ENCODE data around the gene TMED10.
"Not testable (repeated sequence)": the region's sequence is repeated elsewhere in the genome, so short reads cannot be mapped to it uniquely, and the experiment has no call there.

The TMED10 gene

DNA sequence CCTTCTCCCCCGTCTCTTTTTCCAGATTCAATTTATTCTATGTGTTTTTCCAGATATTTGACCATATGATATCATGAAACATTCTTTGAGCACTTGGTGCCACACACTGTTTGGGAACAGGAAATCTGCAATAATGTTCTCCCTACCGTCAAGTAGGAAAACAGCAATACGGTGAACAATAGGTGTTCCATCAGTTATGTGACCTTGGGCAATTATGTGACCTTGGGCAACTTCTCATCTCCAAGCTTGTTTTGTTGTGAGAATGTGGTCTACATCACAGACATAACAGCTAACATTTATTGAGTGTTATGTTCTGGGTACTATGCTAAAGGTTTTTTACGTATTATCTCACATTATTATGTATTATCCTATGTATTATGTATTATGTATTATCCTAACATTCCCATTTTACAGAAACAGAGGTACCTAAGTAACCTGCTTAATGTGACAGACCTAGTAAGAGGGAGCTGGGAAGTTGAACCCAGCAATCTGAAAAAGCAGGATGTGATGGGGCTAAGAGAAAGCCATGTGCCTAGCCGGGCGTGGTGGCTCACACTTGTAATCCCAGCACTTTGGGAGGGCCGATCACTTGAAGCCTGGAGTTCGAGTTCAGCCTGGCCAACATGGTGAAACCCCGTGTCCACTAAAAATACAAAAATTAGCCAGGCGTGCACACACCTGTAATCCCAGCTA lies 48.4 kb downstream of the TMED10 start:
- DNase-seq (ENCODE audit: low read depth in 2 of 2) = no peak

DNA sequence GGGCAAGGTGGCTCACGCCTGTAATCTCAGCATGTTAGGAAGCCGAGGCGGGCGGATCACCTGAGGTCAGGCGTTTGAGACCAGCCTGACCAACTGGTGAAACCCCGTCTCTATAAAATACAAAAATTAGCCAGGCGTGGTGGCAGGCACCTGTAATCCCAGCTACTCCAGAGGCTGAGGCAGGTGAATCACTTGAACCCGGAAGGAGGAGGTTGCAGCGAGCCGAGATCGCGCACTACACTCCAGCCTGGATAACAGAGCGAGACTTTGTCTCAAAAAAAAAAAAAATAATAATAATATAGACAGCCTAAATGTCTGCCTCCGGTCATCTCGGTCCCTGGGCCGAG lies 49.0 kb downstream of the TMED10 start:
- DNase-seq (ENCODE audit: low read depth in 2 of 2) = not testable (repeated sequence)

DNA sequence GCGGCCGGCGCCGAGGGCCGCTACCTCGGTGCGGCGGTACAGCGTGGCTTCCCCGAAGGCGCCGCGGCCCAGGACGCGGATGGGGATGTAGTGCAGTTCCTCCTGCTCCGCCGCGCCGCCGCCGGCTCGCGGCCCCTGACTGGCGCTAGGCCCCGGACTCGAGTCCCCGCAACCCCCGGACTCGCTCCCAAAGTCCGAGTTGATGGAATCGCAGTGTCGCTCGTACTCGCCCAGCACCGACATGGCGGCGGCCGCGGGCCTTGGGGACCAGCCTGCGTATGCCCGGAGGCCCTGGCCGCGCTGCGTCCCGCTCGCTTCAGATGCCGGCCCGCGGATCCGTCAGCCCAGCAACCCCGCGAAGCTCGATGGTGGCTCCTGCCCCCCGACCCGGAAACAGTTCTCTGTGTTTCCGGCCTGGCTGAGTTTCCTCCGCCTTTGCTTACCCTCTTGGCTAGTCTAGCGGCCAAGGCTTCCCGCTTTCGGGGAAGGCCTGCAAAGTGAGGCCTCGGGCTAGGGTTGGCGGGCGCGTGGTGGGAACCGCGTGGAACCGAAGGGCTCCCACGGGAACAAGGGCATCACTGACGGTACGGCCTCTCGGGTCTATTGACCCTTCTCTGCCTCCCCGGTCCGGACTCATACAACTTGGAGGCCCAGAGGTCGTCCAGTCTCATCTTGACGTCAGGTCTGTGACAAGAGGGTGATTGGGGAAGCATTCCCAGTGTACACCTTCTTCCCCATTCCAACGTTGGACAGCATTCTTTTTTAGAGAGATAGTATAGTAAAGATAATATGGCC lies 49.5 kb downstream of the TMED10 start, which contains the start of gene NEK9:
NEK9 (minus strand) TSS at position 370 of the 795 bp plus-strand sequence; CDS start at position 243, 127 bp downstream.
- DNase-seq (ENCODE audit: low read depth in 2 of 2) = peak; percentile 80 to 81

DNA sequence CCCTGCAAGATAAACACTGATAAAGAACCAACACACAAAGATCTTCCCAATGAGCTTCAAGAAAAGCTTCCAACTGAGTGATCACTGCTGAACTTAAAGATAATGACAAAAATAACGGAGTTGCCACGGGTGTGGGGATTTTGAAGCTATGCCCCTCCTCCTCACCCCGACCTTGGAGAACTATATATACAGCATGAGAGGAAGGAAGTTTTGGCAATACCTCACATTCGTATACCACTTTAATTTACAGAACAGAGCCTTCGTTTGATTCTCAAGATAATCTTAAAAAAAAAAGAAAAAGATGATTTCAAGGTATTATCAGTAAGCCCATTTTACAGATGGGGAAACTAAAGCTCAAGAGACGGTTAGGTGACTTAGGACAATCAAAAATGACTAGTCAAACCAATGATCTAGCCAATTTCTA lies 50.3 kb downstream of the TMED10 start:
- no peak for DNase-seq (ENCODE audit: low read depth in 2 of 2)

DNA sequence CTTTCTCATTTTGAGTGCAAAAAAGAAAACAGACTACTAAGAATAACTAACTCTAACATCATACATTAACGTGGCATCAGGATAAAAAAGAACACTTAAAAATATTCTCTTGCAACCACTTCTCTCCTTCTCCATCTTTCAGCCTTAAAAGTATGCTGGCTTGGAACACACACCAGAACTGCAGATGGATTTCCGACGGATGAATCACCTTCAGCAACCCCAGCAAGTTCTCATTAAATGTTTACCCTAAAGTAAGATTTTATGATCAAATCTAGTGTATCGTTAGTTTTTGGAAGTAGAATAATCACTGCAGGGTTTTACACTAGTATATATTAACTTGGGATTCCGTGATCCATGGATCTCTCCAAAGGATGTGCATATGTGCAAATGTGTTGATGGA lies 50.8 kb downstream of the TMED10 start:
- DNase-seq (ENCODE audit: low read depth in 2 of 2) = no peak

DNA sequence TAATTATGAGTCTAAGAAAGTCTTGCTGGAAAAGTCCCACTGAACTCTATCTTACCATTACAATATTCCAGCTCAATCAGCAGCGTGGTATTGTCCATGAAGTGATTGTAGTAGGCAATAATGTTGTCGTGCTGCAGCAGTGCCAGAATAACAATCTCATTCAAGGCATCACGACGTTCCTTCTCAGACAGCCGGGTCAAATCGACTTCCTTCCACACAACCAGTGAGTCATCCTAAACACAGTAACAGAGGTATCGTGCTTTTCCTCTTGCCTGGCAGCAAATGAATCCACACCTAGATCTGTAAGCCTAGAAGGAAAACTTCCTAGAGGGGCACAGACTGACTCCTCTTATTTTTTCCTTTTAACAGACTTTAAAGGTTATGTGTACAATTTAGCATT lies 52.4 kb downstream of the TMED10 start:
- no peak for DNase-seq (ENCODE audit: low read depth in 2 of 2)

DNA sequence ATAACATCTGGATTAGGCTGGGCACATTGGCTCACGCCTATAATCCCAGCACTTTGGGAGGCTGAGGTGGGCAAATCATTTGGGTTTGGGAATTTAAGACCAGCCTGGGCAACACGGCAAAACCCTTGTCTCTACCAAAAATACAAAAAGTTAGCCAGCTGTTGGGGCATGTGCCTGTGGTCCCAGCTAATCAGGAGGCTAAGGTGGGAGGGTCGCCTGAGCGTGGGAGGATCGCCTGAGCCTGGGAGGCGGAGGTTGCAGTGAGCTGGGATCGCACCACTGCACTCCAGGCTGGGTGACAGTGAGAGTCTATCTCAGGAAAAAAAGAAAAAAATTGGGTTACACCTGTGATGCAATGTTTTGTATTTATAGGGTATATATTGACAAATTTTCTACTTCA lies 54.9 kb downstream of the TMED10 start:
- DNase-seq (ENCODE audit: low read depth in 2 of 2) = no peak

DNA sequence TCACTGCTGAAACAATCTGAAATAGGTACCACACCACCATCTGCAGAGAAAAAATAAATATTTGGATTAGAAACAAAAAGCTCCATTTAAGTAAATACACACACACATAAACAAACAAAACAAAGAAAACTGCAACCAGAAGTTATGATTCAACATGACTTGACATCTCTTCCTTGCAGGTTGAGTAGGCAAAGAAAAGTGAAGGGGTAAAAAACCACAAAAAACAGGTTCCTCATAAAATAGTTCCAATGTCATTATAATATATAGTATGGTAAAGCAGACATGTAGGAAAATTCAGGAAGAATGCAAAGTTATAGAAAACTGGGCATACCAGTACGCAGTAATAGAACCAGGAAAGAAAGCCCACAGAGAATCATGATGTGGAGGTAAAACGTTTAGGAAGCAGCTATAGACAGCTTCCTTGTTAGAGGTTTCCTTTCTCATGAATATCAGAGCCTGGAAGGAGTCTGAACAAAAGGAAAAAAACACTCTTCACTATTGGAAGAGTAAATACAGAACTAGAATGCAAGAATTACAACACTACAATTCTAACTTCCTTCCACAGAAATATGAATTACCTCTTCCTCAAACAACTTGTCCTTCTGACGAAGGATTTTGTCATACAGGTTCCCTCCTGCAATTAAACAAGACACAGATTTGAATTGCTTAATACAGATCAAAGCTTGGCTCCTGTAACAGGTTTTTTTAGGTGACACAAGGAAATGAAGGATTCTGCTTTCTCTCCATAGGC lies 55.7 kb downstream of the TMED10 start:
- DNase-seq (ENCODE audit: low read depth in 2 of 2) = no peak

DNA sequence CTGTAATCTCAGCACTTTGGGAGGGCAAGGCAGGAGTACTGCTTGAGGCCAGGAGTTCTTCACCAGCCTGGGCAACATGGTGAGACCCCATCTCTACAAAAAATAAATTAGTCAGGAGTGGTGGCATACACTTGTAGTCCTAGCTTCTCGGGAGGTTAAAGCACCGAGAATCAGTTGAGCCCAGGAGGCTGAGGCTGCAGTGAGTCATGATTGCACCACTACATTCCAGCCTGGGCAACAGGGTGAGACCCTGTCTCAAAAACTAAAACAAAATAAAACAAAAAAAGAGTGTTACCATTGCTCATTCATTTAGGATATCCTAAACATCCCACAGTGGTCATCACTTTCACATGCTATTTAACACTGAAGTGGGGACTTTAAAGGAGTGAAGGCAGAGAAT lies 57.4 kb downstream of the TMED10 start:
- DNase-seq (ENCODE audit: low read depth in 2 of 2) = no peak

DNA sequence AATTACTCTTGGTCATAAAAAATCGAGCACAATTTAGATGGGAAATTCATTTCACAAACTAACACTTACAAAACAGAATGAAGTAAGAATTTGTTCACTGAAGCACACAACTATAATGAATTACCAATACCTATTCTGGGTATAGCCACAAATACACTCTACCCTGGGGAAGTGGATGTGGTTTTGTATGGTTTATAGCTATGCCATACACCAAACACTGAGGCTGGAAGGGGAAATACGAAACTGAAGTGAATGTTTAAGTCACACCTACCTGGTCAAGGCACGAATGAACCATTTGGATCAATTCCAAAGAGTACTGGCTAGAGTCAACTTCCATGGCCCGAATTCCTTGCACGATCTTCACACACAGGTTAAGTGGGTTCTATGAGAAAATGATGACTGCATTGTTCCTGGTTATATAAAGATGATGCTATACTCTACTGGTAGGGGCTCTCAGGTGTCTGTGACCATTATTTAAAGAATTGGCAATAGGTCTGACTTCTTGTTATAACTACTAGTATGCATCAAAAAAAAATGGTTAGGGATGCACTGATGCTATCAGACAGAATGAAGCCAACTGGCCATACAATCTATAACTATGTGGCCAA lies 62.4 kb downstream of the TMED10 start:
- DNase-seq (ENCODE audit: low read depth in 2 of 2) = no peak

DNA sequence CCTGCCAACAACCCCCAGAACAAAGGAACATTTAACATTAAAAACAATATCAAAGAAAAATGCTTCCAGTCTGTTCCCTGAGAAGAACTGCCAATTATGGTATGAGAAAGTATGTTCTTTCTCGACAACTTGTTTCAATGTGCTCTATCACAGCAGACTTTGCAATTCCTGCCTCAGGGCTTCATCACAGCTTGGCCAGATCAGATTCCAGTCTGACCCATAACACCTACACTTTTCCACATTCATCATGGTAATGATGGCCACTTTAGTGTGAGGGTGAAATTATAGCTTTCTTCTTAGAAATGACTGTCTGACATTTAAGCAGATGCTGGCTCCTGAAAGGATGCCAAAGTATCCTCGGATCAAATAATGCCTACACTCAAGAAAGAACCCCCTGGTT lies 66.5 kb downstream of the TMED10 start:
- DNase-seq (ENCODE audit: low read depth in 2 of 2) = no peak

DNA sequence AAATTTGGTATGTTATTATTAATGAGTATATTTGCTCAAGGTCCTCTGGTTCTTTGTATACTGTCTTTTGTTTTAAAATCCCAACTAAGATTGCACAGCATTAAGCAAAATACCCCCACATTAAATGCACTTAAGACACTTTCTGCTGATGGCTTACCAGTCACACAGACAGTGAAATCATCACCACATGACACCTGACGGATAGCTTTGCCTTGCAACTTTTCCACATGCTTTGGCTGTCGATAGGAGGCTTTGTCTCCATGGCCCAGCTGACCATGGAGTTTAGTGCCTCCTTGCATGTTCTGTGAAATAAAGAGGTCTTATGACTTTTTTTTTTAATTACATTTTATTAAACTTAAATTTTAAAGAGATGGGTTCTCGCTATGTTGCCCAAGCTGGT lies 69.2 kb downstream of the TMED10 start:
- no peak for DNase-seq (ENCODE audit: low read depth in 2 of 2)

DNA sequence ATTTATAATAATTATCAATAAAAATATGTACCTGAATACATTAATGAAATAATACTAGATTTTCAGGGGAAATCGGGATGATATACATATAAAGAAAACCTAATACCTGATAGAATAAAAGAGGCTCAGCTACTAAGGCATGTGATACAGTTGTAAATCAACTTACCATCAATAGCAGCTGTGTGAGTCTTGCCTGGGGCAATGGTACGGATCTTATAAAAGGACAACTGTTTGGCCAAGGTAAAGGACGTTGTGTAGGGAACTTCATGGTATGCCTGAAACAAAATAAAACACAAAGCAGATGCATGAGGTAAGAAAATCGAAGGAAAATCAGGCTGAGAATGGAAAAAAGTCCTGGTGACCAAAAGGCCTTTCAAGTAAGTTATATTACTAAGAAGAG lies 74.9 kb downstream of the TMED10 start:
- DNase-seq (ENCODE audit: low read depth in 2 of 2) = no peak

DNA sequence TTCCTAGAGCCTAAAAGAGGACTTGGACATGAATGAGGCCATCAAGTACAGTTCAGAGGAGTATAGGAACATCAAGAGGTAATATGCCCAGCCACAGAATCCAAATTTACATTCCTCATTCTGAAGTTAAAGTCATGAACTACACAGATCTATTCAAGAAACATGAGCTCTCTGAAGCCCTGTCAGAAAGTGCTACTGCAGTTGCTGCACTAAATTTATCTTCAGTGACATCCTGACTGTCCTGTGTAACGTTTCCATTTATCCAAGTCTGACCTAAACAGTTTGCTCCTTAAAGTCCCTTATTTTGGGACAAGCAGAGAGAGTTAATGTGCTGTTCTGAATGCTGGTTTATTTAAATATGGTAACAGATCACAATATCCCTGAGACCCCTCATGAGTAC lies 77.7 kb downstream of the TMED10 start:
- no peak for DNase-seq (ENCODE audit: low read depth in 2 of 2)

DNA sequence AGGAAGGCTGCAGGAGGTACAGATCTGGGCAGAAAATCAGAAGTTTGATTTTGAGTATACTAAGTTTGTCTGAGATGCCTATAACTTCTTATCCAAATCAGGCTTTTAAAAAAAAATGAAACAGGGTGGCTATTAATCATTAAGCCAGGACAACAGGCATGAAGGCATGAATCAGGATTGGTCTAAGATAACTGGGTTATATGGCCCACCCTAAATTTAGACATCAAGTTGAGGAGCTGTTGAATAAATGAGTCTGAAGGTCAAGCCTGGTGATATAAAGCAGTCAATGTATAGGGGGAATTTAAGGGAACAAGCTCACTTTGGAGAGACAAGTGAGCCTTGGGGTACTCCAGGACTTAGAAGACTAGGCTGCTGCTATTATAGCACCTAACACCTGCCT lies 78.2 kb downstream of the TMED10 start:
- DNase-seq (ENCODE audit: low read depth in 2 of 2) = no peak

DNA sequence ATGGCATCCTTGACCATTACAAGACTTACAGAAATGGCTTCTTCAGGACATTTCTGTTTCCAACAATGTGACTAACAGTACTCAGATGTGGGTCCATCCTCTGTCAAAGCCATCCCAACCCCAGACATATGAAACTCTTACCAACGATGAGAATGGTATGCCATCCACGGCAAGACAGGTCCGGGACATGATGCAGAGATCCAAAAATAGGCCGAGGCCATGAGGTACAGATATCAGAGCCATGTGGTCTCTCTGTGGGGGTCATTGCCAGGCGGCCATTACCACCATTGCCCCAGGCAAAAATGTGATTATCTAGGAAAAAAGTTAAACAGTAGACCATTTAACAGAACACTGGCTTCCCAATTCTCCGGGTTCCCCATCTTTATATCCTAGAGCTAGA lies 79.5 kb downstream of the TMED10 start:
- DNase-seq (ENCODE audit: low read depth in 2 of 2) = no peak

DNA sequence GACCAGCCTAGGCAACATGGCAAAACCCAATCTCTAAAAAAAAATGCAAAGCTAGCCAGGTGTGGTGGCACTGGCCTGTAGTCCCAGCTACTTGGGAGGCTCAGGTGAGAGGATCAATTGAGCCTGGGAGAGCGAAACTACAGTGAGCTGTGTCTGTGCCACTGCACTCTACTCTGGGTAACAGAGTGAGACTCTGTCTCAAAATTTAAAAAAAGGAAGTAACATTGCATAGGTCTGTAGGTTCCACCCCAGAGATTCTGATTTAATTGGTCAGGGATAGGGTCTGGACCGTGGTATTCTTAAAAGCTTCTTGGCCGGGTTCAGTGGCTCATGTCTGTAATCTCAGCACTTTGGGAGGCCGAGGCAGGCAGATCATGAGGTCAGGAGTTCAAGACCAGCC lies 80.7 kb downstream of the TMED10 start:
- no peak for DNase-seq (ENCODE audit: low read depth in 2 of 2)

DNA sequence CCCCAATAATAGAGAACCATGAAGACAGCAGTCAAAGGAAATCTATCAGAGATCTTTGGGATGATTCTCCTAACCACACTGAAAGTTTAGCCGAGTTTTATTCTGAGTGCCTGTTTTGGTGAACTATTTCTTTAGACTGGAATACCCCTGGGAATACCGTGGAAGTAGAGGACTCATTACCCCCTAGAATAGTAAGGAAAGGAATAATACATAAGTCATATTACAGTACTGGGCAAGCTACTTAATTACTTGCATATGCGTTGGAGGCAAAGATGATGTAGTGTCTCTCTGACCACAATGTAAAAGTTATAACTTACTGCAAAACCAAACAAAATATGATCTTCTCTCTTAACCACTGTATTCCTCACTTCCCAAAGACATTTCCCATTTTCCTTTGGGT lies 81.5 kb downstream of the TMED10 start:
- no peak for DNase-seq (ENCODE audit: low read depth in 2 of 2)

DNA sequence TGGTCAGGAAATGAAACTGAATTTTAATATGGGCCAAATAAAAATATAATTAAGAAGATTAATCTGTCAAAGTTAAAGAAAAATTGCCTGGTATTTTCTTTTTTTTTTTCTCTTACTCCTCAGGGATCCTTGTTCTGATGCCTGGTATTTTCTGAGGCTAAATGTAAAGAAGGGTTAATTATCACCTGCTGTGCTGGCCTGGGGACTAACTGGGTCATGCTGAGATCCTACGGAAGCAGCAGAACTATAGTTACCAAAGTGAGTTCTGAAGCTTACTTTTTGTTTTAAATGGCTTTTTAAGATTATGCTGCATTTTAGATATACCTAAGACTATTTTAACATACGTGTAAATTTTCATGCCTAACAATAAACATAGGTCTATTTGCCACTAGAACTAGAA lies 83.7 kb downstream of the TMED10 start:
- no peak for DNase-seq (ENCODE audit: low read depth in 2 of 2)

DNA sequence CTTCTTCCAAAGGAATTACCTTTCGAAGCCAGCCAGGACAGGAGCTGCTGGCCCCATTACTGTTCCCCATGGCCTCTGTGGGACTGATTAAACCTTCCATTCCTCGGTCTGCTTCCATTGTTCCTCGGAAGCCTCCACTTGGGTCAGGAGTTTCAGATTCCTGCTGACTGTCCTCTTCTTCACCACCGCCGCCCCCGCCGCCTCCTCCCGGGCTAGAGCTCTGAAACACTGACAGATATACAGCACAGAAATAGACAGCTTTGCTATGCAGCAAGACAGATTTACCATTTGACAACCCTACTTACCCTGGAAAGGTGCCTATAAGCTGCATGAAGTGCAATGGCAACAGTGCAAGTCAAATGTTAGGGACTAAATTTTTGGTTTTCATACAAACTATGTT lies 85.2 kb downstream of the TMED10 start:
- no peak for DNase-seq (ENCODE audit: low read depth in 2 of 2)

DNA sequence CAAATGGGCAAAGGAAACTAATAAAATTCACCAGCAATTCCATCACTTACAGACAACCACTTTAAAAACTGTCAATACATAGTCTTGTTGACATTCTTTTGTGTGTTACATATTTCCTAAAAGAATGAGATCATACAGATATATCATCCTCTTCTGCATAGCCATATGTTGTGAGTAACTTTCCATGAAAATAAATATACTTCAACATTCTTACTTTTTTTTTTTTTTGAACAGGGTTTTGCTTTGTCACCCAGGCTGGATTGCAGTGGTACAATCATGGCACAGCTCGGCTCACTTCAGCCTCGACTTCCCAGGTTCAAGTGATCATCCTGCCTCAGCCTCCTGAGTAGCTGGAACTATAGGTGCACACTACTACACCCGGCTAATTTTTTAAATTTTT lies 86.1 kb downstream of the TMED10 start:
- DNase-seq (ENCODE audit: low read depth in 2 of 2) = no peak
